ENCODE measurements around the gene AMPD3. TPM values are rescaled to one million over a fixed set of nuclear protein-coding genes. Genes with fewer than 3 reads are reported as not detected.

Gene AMPD3
- total RNA-seq, 2 experiments from 2014 or later, result 18.8 to 21.1 TPM

DNA sequence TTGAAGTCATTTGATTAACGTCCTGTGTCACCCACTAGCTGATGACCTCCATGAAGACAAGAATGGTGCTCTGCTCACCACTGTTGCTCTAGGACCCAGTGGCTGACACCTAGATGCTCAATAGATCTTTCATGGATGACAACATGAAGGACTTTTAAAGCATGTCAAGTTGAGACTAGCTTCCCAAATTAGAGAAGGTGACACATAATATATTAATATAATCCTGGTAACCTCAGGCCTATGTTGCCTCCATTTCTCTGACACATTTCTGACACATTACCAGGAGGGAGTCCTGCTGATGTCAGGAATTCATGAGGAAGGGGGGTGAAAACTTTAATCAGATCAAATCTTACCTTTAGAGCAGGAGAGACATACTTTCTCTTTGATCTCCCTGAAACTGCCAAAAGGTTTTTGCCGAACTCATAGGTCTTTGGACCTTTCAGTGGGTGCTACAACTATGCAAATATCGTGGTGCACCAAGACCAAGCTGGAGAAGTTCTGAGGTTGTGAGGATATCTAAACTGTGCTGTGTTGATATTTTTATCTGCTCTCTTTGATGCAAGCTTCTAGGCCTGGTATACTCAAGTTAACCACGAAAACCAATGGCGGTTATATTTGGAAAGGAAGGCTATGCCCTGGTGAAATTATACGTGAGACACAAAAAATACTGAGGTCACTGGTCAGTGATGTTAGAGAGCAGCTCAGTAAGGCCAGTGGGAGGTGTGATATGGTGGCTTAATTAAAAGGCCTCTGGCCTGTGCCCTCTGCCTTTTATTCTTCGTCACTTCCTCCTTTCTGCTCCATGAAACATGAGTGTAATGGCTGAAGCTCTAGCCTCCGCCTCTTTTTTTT is 13.2 kb upstream of the AMPD3 start:
- DNase-seq, result no peak
- Mint-ChIP-seq H3K4me1 (peaks cover 23% of the 10 kb centered on the region), H3K27ac (peak overlapping the region; percentile 14), H3K27me3 (peaks cover 19% of the 10 kb centered on the region), H3K9me3 (no peaks in the 10 kb centered on the region), H3K4me3 (peak overlapping the region; percentile 23), H3K36me3 (no peaks in the 10 kb centered on the region)
- peak; percentile 86 for ATAC-seq (ENCODE audit: low read depth)
- POLR2A ChIA-PET, result interaction anchor here (1.1 to 1.6 kb wide), 4 partner anchors 11 to 98 kb away, joined by 4 to 7 read pairs (median 4); no protein-coding TSS in a partner anchor

DNA sequence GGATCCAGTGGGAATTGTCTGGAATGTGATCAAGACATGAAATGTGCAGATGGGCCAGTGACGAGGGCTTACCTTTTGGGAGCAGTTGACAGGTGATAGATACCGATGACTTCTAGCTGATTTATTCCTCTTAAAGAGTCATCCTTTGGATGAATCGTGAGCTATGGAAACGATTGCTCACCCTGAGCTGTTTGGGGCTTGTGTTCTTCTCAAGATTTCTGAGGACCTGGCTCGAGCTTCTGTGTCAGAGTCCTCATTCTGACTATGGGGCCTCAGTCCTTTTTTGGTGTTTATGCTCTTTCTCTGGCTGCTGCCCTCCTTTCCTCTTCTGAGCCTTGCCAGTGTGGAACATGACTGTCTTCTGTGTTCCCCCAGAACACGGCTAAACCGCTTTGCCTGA is 11.9 kb upstream of the AMPD3 start:
- H3K27ac Mint-ChIP-seq, result no peak overlapping the region
- ATAC-seq (ENCODE audit: low read depth), result no peak
- H3K4me3 Mint-ChIP-seq, result no peak overlapping the region
- H3K36me3 Mint-ChIP-seq, result no peaks in the 10 kb centered on the region
- peaks cover 19% of the 10 kb centered on the region for H3K27me3 Mint-ChIP-seq
- peaks cover 33% of the 10 kb centered on the region for H3K4me1 Mint-ChIP-seq
- POLR2A ChIA-PET, result interaction anchor here (1.6 kb wide), 1 partner anchor 10 kb away, joined by 4 read pairs; no protein-coding TSS in a partner anchor
- no peak for DNase-seq
- H3K9me3 Mint-ChIP-seq, result no peaks in the 10 kb centered on the region

DNA sequence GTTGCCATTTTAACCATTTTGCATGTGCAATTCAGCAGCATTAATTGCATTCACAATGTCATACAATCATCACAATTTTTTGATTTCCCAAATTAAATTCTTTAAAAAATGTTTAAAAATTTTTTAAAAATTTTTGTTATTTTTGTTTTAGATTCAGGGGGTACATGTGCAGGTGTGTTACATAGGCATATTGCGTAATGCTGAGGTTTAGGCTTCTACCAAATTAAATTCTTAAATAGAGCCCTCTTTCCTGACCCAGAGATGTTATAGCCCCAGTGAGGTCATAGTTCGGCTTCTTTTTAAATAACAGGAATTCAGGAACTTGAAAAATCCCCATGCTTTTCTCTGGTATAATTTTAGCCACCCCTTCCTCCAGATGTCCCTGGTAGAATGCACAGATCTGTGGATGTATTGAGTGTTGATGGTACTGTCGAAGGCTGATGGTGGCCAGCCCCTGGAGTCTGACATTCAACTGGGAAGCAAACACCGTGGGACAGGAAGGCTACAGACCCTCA is 11.3 kb upstream of the AMPD3 start:
- Mint-ChIP-seq H3K4me3 (no peak overlapping the region), H3K4me1 (peaks cover 33% of the 10 kb centered on the region), H3K27ac (no peak overlapping the region), H3K9me3 (no peaks in the 10 kb centered on the region), H3K36me3 (no peaks in the 10 kb centered on the region), H3K27me3 (peaks cover 19% of the 10 kb centered on the region)
- POLR2A ChIA-PET, result no interaction called here
- DNase-seq (no peak), ATAC-seq (ENCODE audit: low read depth) (no peak)

DNA sequence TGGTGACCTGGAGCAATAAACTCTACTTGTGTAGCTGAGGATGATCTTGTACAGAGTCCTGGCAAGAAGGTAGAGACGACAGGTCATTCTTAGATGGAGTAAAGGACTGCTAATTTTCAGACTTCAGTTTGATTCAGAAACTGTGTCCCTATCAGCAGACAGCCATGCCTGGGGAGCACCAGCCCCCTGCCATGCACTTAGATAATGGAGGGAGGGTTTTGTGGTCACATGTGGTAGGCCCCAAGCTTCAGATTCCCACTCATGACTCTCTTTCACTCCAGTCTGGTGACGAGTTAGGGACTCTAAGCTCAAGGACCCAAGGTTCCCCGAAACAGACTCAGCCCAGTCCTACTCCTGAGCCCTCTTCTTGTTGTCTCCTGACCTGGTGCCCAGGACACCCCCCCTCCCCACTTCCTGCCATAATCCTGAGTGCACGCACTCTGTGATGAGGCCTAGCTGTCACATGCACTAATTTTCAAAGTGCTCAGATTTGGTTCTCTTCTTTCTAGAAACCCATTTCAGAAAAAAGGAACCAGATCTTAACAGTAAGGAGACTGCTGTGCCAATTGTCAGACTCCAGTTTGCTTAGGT is 10.2 kb upstream of the AMPD3 start:
- ATAC-seq (ENCODE audit: low read depth), result no peak
- Mint-ChIP-seq H3K9me3 (no peaks in the 10 kb centered on the region), H3K27ac (no peak overlapping the region), H3K36me3 (no peaks in the 10 kb centered on the region), H3K4me1 (peaks cover 36% of the 10 kb centered on the region), H3K4me3 (no peak overlapping the region), H3K27me3 (peaks cover 19% of the 10 kb centered on the region)
- POLR2A ChIA-PET, result no interaction called here
- DNase-seq, result no peak

DNA sequence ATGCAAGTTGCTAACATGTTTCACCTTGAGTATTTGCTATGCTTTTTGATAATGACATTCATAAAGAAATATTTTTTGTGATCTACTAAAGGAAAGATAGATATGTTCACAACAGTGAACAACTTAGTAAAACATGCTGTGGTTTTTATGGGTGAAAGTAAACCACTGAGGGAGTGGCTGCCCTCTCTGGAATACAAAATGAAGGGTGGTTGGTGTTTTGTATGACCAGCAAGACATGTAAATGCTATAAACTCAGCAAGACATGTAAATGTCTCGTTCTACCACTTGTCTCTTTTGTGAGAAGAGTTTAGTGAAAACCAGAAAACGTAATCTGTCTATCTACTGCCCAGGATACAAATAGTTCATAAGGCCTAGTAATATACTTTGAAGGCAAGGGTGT is 7.6 kb upstream of the AMPD3 start:
- ATAC-seq (ENCODE audit: low read depth) (no peak), DNase-seq (no peak)
- Mint-ChIP-seq H3K27ac (no peak overlapping the region), H3K36me3 (no peaks in the 10 kb centered on the region), H3K4me1 (peaks cover 36% of the 10 kb centered on the region), H3K27me3 (peaks cover 26% of the 10 kb centered on the region), H3K9me3 (no peaks in the 10 kb centered on the region), H3K4me3 (no peak overlapping the region)
- POLR2A ChIA-PET, result no interaction called here

DNA sequence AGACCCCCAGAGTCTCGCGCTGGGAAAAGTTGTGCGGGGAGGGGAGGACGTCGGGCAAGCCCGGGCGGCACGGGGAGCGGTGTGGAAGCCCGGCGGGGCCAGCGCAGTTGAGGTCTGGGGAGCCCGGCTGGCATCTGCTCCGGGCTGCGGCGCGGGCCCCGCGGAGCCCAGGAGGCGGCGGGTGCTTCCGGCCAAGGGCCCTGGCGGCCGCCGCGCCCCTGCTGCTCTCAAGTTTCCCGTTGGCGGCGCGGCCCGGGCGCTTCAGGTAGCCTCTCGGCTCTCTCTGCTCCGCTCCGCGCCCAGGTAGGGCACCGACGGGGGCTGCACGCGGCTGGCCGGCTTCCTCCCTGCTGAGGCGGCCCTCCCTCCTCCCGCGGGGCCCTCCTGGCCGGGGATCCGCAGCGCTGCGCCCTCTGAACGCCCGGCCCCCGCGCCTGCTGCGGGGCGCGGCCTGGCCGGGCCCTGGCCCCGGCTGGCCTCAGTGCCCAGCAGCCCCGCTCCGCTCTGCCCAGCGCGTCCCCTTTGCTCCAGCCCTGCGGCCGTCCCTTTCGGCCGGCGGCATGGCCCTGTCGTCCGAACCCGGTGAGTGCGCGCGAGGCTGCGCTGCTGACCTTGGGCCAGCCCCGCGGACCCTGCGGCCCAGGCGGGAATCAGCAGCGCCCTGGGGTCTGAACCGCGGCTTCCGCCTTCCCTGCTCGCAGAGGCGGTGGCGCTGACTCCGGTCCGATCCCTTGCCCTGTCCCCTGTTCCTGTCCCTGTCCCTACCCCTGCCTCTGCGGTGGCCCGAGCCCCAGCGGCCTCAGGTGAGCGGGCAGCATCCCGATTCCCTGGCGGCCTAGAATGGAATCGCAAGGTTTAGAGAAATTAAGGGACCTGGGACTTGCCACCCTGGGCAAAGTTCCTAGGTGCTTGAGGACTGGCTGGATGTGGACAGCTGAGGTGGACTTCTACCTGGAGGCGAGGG is 4.3 kb upstream of the AMPD3 start:
- Mint-ChIP-seq H3K9me3 (no peaks in the 10 kb centered on the region), H3K4me1 (peaks cover 32% of the 10 kb centered on the region), H3K27me3 (peaks cover 36% of the 10 kb centered on the region), H3K36me3 (no peaks in the 10 kb centered on the region), H3K27ac (peak overlapping the region; percentile 62), H3K4me3 (peak overlapping the region; percentile 81)
- peak; percentile 74 for DNase-seq
- POLR2A ChIA-PET, result interaction anchor here (1.5 kb wide), 1 partner anchor 90 kb away, joined by 4 read pairs; the partner anchor contains the start of gene RNF141
- peak; percentile 81 for ATAC-seq (ENCODE audit: low read depth)

DNA sequence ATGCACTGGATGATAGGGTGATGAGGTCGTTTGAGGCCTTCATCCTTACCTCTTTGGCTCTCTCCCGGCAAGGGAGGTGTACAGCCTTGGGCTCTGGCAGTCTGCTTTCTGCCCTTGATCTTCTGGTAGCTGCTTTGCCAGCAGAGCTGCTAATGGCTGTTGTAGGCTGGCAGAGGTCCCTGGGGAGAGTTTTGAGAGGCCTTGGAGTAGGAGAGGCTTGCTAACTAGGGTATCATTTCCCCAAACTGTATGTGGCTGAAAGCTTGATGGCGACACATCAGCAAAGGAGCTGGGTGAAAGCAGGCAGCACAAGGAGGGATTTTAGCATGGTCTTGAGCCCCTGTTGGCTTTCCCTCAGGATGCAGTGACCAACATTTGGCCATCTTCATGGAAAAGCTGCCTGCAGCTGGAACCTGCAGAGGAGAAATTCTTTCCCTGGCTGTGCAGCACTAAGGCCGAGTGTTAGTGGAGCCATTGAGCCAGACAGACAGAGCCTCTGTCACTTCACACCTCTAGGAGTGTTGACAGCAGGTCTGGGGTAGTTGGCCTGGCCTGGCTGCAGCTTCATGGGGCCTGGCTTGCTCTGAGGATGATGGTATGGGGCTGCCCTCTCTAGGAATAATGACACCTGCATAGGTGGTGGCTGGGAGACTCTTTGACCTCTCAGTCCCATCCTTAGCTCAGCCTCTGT is 3.5 kb upstream of the AMPD3 start:
- POLR2A ChIA-PET, result interaction anchor here (1.5 kb wide), 2 partner anchors 89 to 299 kb away, joined by 4 read pairs; partner anchors contain the start of genes CTR9 and RNF141
- H3K27ac Mint-ChIP-seq, result peak overlapping the region; percentile 25
- peak overlapping the region; percentile 75 for H3K4me3 Mint-ChIP-seq
- H3K27me3 Mint-ChIP-seq, result peaks cover 36% of the 10 kb centered on the region
- ATAC-seq (ENCODE audit: low read depth) (no peak), DNase-seq (no peak)
- H3K9me3 Mint-ChIP-seq, result no peaks in the 10 kb centered on the region
- peaks cover 37% of the 10 kb centered on the region for H3K4me1 Mint-ChIP-seq
- H3K36me3 Mint-ChIP-seq, result no peaks in the 10 kb centered on the region

DNA sequence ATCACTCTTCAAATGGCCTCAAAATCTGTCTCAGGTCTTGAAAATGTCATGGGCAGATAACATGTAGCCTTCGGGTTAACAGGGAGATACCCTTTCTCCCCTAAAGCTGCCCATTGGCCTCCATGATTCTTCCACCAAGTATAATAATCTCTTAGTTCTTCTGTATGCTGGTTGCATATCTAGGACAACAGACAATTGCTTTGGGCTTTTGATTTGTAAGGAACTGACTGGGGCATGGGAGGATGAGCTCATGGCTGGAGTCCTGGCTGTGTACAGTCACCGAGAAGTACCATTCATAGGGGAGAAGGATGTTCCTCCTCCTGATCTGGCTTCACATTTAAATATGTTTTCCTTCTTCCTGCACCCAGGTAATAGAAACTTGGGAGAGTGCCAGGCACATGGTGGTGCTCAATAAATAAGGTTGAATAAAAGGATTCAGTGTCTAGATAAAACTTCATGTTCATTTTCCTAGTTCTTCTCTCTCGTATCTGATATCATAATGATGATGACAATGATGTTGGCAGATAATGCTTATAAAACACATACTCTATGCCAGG is 2.8 kb upstream of the AMPD3 start:
- H3K27ac Mint-ChIP-seq, result no peak overlapping the region
- peaks cover 36% of the 10 kb centered on the region for H3K27me3 Mint-ChIP-seq
- no peak overlapping the region for H3K4me3 Mint-ChIP-seq
- no peaks in the 10 kb centered on the region for H3K9me3 Mint-ChIP-seq
- no peaks in the 10 kb centered on the region for H3K36me3 Mint-ChIP-seq
- no peak for ATAC-seq (ENCODE audit: low read depth)
- no peak for DNase-seq
- H3K4me1 Mint-ChIP-seq, result peaks cover 38% of the 10 kb centered on the region
- POLR2A ChIA-PET, result interaction anchor here (1.5 kb wide), 2 partner anchors 88 to 299 kb away, joined by 4 read pairs; partner anchors contain the start of genes CTR9 and RNF141

DNA sequence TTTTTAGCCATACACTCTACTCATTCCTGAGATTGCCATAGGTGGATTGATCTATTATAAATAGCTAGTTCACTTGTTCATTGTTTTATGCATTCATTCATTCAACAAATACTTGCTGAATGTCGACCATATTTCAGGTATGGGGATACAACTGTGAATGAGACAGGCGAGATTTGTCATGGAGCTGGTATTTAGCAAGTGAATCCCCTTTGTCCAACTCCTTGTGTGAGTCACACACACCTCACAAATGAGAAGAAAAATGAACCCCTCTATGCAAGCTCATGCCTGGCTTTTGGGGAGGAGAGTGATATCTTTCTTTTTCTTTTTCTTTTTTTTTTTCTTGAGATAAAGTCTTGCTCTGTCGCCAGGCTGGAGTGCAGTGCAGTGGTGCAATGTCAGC is 1.8 kb upstream of the AMPD3 start:
- POLR2A ChIA-PET, result interaction anchor here (0.7 to 1.1 kb wide), 2 partner anchors 11 to 1245 kb away, joined by 3 to 4 read pairs; no protein-coding TSS in a partner anchor
- H3K27me3 Mint-ChIP-seq, result peaks cover 34% of the 10 kb centered on the region
- H3K36me3 Mint-ChIP-seq, result no peaks in the 10 kb centered on the region
- H3K27ac Mint-ChIP-seq, result no peak overlapping the region
- peaks cover 39% of the 10 kb centered on the region for H3K4me1 Mint-ChIP-seq
- no peak overlapping the region for H3K4me3 Mint-ChIP-seq
- ATAC-seq (ENCODE audit: low read depth) (no peak), DNase-seq (no peak)
- H3K9me3 Mint-ChIP-seq, result no peaks in the 10 kb centered on the region

DNA sequence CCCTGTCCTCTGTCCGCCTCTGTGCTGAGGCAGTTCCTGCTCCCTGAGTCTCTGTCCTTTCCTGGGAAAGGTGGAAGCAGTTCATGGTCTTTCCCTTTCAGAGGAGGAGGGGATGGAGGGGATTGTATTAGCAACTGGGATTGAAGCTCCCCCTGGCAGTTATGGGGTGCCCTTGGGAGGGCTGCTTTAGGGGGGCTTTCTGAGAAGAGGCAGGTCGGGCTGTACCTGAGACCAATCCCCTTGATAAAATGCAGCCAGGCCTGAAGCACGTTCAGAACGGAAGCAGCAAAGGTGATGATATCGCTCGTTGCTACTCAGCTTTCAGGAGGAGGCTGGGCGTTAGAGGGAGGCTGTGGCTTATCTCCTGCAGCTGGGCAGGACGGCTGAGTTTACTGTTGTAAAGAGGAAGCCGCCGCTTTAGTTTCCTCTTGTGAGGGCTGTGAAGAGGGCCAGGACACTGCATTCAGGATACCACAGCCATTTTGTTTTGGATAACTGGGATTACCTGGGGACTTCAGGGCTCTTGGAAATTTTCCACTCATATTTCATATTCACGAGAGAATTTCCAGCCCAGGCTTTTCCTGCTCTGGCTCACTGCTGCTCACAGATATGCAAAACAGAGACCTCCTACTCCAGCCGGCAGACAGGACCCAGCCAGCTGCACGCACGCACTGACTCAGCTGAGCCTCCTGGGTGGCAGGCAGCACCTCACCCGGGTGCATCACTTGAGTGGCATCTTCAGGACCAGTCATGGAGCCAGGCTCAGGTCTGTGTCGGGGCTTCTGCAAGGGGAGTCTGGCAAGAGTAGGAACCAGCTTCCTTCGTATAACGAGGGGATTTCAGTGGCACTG is 798 bp downstream of the AMPD3 start:
- Mint-ChIP-seq H3K9me3 (no peaks in the 10 kb centered on the region), H3K4me1 (peaks cover 50% of the 10 kb centered on the region), H3K36me3 (peaks cover 1% of the 10 kb centered on the region), H3K27ac (peak overlapping the region; percentile 93), H3K4me3 (peak overlapping the region; percentile 95), H3K27me3 (peaks cover 23% of the 10 kb centered on the region)
- DNase-seq (peak; percentile 65), ATAC-seq (ENCODE audit: low read depth) (peak; percentile 84)
- POLR2A ChIA-PET, result interaction anchor here (1.1 to 2.2 kb wide), 5 partner anchors 14 to 1091 kb away, joined by 3 to 22 read pairs (median 7); partner anchors contain the start of genes EIF4G2, IPO7 and RNF141

DNA sequence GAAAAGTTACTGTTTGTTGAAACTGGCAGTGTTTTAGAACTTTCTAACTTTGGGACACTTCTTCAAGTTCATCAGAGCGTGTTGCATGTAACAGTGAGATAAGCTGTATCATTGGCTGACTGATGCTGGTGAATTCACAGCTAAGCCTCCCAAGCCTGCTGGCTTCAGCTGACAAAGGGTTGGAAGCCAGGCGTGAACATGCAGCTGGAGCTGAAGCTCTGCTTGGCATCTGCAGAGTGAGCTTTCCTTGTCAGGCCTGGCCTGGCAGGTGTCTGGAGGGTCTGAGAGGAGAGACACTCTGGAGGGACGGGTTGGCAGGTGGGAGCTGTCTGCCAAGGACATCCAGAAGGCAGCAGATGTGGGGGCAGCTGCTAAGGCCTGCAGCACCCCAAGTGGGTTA is 1.5 kb downstream of the AMPD3 start:
- ATAC-seq (ENCODE audit: low read depth), result no peak
- DNase-seq, result peak; percentile 36
- Mint-ChIP-seq H3K27me3 (peaks cover 18% of the 10 kb centered on the region), H3K27ac (peak overlapping the region; percentile 93), H3K36me3 (peaks cover 2% of the 10 kb centered on the region), H3K4me3 (peak overlapping the region; percentile 95), H3K4me1 (peaks cover 47% of the 10 kb centered on the region), H3K9me3 (no peaks in the 10 kb centered on the region)
- POLR2A ChIA-PET, result interaction anchor here (1.1 to 2.2 kb wide), 6 partner anchors 14 to 1092 kb away, joined by 3 to 22 read pairs (median 8); partner anchors contain the start of genes EIF4G2, IPO7 and RNF141

Data from activated naive CD8-positive, alpha-beta T cell treated with anti-CD3 and anti-CD28 coated beads, Interleukin-2, amount 10 ng/mL, durations not matched to agents 7 days and 5 days (primary cell).